ENCODE data around the gene NOM1. TPM values are rescaled to one million over a fixed set of nuclear protein-coding genes. Genes with fewer than 3 reads are reported as not detected.

NOM1 gene
- total RNA-seq, 1 experiment from 2014 or later = 31.7 TPM

GRCh38 chr7:156994417-156994816 is 44.9 kb downstream of the NOM1 start:
- Mint-ChIP-seq H3K4me1 (peaks cover 2 to 7% of the 10 kb centered on the region in 2 experiments; a peak in 3 of 4 replicates), H3K27me3 (ENCODE audit: low read depth) (peaks cover 85% of the 10 kb centered on the region), H3K9me3 (no peaks in the 10 kb centered on the region), H3K27ac (no peak overlapping the region), H3K4me3 (no peak overlapping the region), H3K36me3 (ENCODE audit: insufficient read depth in 1 of 3, low read depth in 3 of 3) (no peaks in the 10 kb centered on the region; a peak in 1 of 7 replicates)
- DNase-seq = no peak
- no peaks in the 10 kb centered on the region for H3K9me3 ChIP-seq (ENCODE audit: control insufficient read depth, low read depth, low read length)
- H3K23me2 ChIP-seq (ENCODE audit: insufficient read length, low read depth, low read length, poor library complexity, severe bottlenecking) = peaks cover 2% of the 10 kb centered on the region
- H2BK15ac ChIP-seq (ENCODE audit: low read depth, low read length) = no peak overlapping the region
- no peak overlapping the region for H3K9ac ChIP-seq (ENCODE audit: extremely low read depth, insufficient read length, low read length)
- no peaks in the 10 kb centered on the region for H3K79me1 ChIP-seq (ENCODE audit: insufficient read depth, low read depth, low read length, poor library complexity, severe bottlenecking)
- no peak overlapping the region for H3K14ac ChIP-seq (ENCODE audit: insufficient read depth, low read length)
- H3K18ac ChIP-seq (ENCODE audit: insufficient read length, low read depth, low read length) = no peak overlapping the region
- H4K20me1 ChIP-seq (ENCODE audit: control insufficient read depth, insufficient read depth, insufficient read length) = no peaks in the 10 kb centered on the region
- no peak overlapping the region for H4K91ac ChIP-seq (ENCODE audit: insufficient read length, low read depth, low read length)
- H2BK20ac ChIP-seq (ENCODE audit: low read depth, low read length, poor library complexity, severe bottlenecking) = no peak overlapping the region
- no peaks in the 10 kb centered on the region for H3K79me2 ChIP-seq (ENCODE audit: insufficient read depth, low read length)
- no peak overlapping the region for H3T11ph ChIP-seq (ENCODE audit: low read length)
- no peak overlapping the region for H4K5ac ChIP-seq (ENCODE audit: insufficient read length, low read depth, low read length)
- H2AK5ac ChIP-seq (ENCODE audit: insufficient read length, low read length) = no peak overlapping the region
- no peak overlapping the region for H3K56ac ChIP-seq (ENCODE audit: insufficient read length, low read depth, low read length)
- no peak overlapping the region for H3K27ac ChIP-seq (ENCODE audit: insufficient read length, low read depth, low read length)
- no peak overlapping the region for H4K8ac ChIP-seq (replicated peaks; ENCODE audit: insufficient read length, low read depth, low read length)
- H2BK5ac ChIP-seq (ENCODE audit: insufficient read length, low read length) = no peak overlapping the region
- no peaks in the 10 kb centered on the region for H3K4me1 ChIP-seq (ENCODE audit: insufficient read depth, low read length)
- no peak overlapping the region for H2BK120ac ChIP-seq (ENCODE audit: low read depth, low read length, poor library complexity, severe bottlenecking)
- H3K4ac ChIP-seq (ENCODE audit: low read depth, low read length) = no peak overlapping the region
- no peak overlapping the region for H3K4me2 ChIP-seq (ENCODE audit: insufficient read depth, insufficient read length, low read length)
- H2AFZ ChIP-seq (ENCODE audit: low read length) = no peak overlapping the region
- H2BK12ac ChIP-seq (ENCODE audit: insufficient read length, low read depth, low read length) = no peak overlapping the region
- no peak for TF ChIP-seq CTCF (conservative IDR thresholded peaks at IDR 0.05)
- H3K27me3 ChIP-seq (ENCODE audit: insufficient read depth, low read length) = peaks cover 32% of the 10 kb centered on the region; the same call in 1 of the 2 replicates
- no peak overlapping the region for H3K23ac ChIP-seq (ENCODE audit: insufficient read length, low read depth, low read length)
- no CpG with 5 or more reads among the region's 8 CpGs for whole genome bisulfite sequencing (ENCODE audit: extremely low coverage, insufficient read length, low lambda C conversion rate)

All from H9 (cell line).